Measurements from ENCODE around the gene TMEM87B. TPM values are rescaled to one million over a fixed set of nuclear protein-coding genes. Genes with fewer than 3 reads are reported as not detected.
A peak's percentile ranks its signal among the peaks of the same experiment; 100 is the strongest.

The TMEM87B gene
- total RNA-seq, 1 experiment from 2014 or later, result 14.8 TPM

DNA sequence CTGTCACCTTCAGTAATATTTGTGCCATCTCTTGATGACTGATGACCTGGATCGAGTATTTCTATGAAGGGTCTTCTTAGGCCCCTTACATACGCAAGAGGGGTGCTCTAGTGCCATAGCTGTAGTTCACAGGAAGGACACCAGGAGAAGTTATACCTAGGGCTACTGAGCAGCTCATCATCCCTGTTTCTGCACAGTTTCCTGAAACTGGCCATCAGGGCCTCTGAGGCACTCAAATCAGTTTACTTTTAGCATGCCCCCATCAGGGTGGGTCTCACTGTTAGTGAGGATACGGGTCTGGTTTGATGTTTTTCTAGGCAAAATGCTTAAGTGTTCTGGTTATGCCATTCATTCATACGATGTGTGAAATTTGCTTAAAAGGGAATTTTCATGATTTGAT lies 63.1 kb downstream of the TMEM87B start:
- no peak overlapping the region for H3K4me2 ChIP-seq (ENCODE audit: low read length)
- intact Hi-C loops (cut with micrococcal nuclease), result no loop called here
- no peak for TF ChIP-seq ELF1 (IDR thresholded peaks at IDR 0.05; ENCODE audit: borderline replicate concordance, low read depth)
- TF ChIP-seq, protein P1, sequence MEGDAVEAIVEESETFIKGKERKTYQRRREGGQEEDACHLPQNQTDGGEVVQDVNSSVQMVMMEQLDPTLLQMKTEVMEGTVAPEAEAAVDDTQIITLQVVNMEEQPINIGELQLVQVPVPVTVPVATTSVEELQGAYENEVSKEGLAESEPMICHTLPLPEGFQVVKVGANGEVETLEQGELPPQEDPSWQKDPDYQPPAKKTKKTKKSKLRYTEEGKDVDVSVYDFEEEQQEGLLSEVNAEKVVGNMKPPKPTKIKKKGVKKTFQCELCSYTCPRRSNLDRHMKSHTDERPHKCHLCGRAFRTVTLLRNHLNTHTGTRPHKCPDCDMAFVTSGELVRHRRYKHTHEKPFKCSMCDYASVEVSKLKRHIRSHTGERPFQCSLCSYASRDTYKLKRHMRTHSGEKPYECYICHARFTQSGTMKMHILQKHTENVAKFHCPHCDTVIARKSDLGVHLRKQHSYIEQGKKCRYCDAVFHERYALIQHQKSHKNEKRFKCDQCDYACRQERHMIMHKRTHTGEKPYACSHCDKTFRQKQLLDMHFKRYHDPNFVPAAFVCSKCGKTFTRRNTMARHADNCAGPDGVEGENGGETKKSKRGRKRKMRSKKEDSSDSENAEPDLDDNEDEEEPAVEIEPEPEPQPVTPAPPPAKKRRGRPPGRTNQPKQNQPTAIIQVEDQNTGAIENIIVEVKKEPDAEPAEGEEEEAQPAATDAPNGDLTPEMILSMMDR (IDR thresholded peaks at IDR 0.05 in 2 of 3, conservative IDR thresholded peaks at IDR 0.05 in 1 of 3; ENCODE audit: borderline replicate concordance in 1 of 3, insufficient read depth in 1 of 3, low read depth in 2 of 3, low read length in 2 of 3), result peak in 2 of 3 experiments; percentile 17 to 22; a peak in 2 of 6 replicates
- no peaks in the 10 kb centered on the region for H3K9me3 ChIP-seq (ENCODE audit: control insufficient read depth in 1 of 2, insufficient read depth in 1 of 2, low read depth in 1 of 2, low read length in 2 of 2)
- H3K36me3 ChIP-seq (ENCODE audit: control insufficient read depth in 1 of 2, insufficient read depth in 2 of 2, low read length in 2 of 2), result peaks cover 0 to 2% of the 10 kb centered on the region in 2 experiments; a peak in 1 of 4 replicates
- H3K9me2 ChIP-seq (ENCODE audit: insufficient read depth), result no peaks in the 10 kb centered on the region
- H2AFZ ChIP-seq (ENCODE audit: low read depth, low read length, poor library complexity, severe bottlenecking), result no peak overlapping the region
- no peaks in the 10 kb centered on the region for H3K4me1 ChIP-seq (ENCODE audit: control insufficient read depth in 1 of 2, insufficient read depth in 2 of 2, low read length in 2 of 2)
- no TSS peak for BruUV-seq (replicated peaks)
- H3K27ac ChIP-seq (ENCODE audit: low read depth, low read length), result no peak overlapping the region
- ChIA-PET CTCF (interaction anchor here (0.7 kb wide), 1 partner anchor 11 kb away, joined by 3 read pairs; no protein-coding TSS in a partner anchor), RAD21 (ENCODE audit: low non-redundant PET in 1 of 2, low total read pairs in 2 of 2, uncharacterized antibody in 2 of 2, unreplicated experiment in 2 of 2) (no interaction called here), POLR2A (no interaction called here)
- H4K20me1 ChIP-seq (ENCODE audit: insufficient read depth), result no peaks in the 10 kb centered on the region
- H3K27me3 ChIP-seq (ENCODE audit: insufficient read depth, low read length), result no peaks in the 10 kb centered on the region
- DNase-seq (ENCODE audit: low read depth, low spot score) (no peak), ATAC-seq (peak; percentile 62; the same call in 1 of the 2 replicates)
- no peaks in the 10 kb centered on the region for H3K79me2 ChIP-seq (ENCODE audit: insufficient read depth, low read length)
- no peak overlapping the region for H3K9ac ChIP-seq (ENCODE audit: low read length)
- no peak overlapping the region for H3K4me3 ChIP-seq (replicated peaks in 1 of 2; ENCODE audit: low read depth in 1 of 2, low read length in 2 of 2)

DNA sequence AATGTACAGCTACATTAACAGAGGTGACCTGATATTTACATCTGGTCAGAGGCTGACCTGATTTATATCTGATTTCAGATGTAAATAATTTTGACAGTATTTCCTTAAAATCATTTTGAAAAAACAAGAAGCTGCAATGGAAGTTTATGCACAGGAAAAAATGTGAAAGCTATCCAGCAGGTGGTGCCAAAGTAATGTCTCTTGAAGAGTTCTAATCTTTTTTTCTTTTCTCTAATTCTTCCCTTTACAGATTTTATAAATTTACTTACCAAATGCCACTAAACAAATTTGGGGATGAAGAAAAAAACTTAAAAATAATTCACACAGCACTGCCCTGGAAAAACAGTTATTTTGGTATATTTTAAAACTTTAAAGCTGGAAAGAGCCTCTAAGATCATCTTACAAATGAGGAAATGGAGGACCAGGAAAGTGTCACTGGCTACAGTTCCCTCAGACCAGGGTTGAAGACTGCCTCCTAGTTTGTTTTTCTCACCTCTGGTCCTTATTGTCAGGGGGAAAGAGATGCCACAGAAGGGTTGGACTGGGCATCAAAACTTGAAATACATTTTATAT lies 66.7 kb downstream of the TMEM87B start:
- RAD21 ChIA-PET (ENCODE audit: low non-redundant PET in 1 of 2, low total read pairs in 2 of 2, uncharacterized antibody in 2 of 2, unreplicated experiment in 2 of 2), result no interaction called here
- intact Hi-C loops (cut with micrococcal nuclease), result loop anchor here (1.0 to 5.0 kb wide), 3 partner anchors 234 to 461 kb away; partner anchors contain the start of gene RGPD8
- no peak overlapping the region for H3K4me3 ChIP-seq (replicated peaks in 1 of 2; ENCODE audit: low read depth in 1 of 2, low read length in 2 of 2)
- H3K79me2 ChIP-seq (ENCODE audit: insufficient read depth, low read length), result no peaks in the 10 kb centered on the region
- no peaks in the 10 kb centered on the region for H4K20me1 ChIP-seq (ENCODE audit: insufficient read depth)
- H3K27ac ChIP-seq (ENCODE audit: low read depth, low read length), result no peak overlapping the region
- H3K36me3 ChIP-seq (ENCODE audit: control insufficient read depth in 1 of 2, insufficient read depth in 2 of 2, low read length in 2 of 2), result peaks cover 0 to 2% of the 10 kb centered on the region in 2 experiments; a peak in 1 of 4 replicates
- no peaks in the 10 kb centered on the region for H3K27me3 ChIP-seq (ENCODE audit: insufficient read depth, low read length)
- DNase-seq (ENCODE audit: low read depth, low spot score), result peak; percentile 26
- BruUV-seq (replicated peaks), result no TSS peak
- no peak for ATAC-seq
- CTCF ChIA-PET, result interaction anchor here (0.8 to 1.8 kb wide), 9 partner anchors 9 to 603 kb away, joined by 3 to 13 read pairs (median 4); partner anchors contain the start of genes CHCHD5 and RGPD8
- POLR2A ChIA-PET, result no interaction called here
- H2AFZ ChIP-seq (ENCODE audit: low read depth, low read length, poor library complexity, severe bottlenecking), result no peak overlapping the region
- no peaks in the 10 kb centered on the region for H3K4me1 ChIP-seq (ENCODE audit: control insufficient read depth in 1 of 2, insufficient read depth in 2 of 2, low read length in 2 of 2)
- H3K9me2 ChIP-seq (ENCODE audit: insufficient read depth), result no peaks in the 10 kb centered on the region
- no peak overlapping the region for H3K4me2 ChIP-seq (ENCODE audit: low read length)
- no peak overlapping the region for H3K9ac ChIP-seq (ENCODE audit: low read length)
- no peaks in the 10 kb centered on the region for H3K9me3 ChIP-seq (ENCODE audit: control insufficient read depth in 1 of 2, insufficient read depth in 1 of 2, low read depth in 1 of 2, low read length in 2 of 2)
- TF ChIP-seq, protein P2, sequence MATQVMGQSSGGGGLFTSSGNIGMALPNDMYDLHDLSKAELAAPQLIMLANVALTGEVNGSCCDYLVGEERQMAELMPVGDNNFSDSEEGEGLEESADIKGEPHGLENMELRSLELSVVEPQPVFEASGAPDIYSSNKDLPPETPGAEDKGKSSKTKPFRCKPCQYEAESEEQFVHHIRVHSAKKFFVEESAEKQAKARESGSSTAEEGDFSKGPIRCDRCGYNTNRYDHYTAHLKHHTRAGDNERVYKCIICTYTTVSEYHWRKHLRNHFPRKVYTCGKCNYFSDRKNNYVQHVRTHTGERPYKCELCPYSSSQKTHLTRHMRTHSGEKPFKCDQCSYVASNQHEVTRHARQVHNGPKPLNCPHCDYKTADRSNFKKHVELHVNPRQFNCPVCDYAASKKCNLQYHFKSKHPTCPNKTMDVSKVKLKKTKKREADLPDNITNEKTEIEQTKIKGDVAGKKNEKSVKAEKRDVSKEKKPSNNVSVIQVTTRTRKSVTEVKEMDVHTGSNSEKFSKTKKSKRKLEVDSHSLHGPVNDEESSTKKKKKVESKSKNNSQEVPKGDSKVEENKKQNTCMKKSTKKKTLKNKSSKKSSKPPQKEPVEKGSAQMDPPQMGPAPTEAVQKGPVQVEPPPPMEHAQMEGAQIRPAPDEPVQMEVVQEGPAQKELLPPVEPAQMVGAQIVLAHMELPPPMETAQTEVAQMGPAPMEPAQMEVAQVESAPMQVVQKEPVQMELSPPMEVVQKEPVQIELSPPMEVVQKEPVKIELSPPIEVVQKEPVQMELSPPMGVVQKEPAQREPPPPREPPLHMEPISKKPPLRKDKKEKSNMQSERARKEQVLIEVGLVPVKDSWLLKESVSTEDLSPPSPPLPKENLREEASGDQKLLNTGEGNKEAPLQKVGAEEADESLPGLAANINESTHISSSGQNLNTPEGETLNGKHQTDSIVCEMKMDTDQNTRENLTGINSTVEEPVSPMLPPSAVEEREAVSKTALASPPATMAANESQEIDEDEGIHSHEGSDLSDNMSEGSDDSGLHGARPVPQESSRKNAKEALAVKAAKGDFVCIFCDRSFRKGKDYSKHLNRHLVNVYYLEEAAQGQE (IDR thresholded peaks at IDR 0.05; ENCODE audit: low read depth), result no peak
- TF ChIP-seq YY1 (IDR thresholded peaks at IDR 0.05; ENCODE audit: extremely low read depth, insufficient replicate concordance, low read depth, low read length) (no peak), CEBPB (IDR thresholded peaks at IDR 0.05; ENCODE audit: low read depth) (no peak), CBX3 (IDR thresholded peaks at IDR 0.05; ENCODE audit: low read depth) (no peak), EZH2 (IDR thresholded peaks at IDR 0.05) (no peak), EGR1 (IDR thresholded peaks at IDR 0.05; ENCODE audit: low read depth) (no peak), TCF7L2 (IDR thresholded peaks at IDR 0.05; ENCODE audit: borderline replicate concordance, extremely low read depth, insufficient read depth, insufficient read length) (no peak), RAD21 (IDR thresholded peaks at IDR 0.05; ENCODE audit: low read depth) (peak; percentile 83), POLR2AphosphoS5 (IDR thresholded peaks at IDR 0.05; ENCODE audit: low read depth, low read length) (no peak)

Measured in HCT116 (cell line).